Osteocyte (in vitro differentiated cells): ENCODE measurements around the gene ZBTB32. TPM values are rescaled to one million over a fixed set of nuclear protein-coding genes. Genes with fewer than 3 reads are reported as not detected.
A peak's percentile ranks its signal among the peaks of the same experiment; 100 is the strongest.

Experiments used
- DNase-seq: peaks from one replicate; pipeline ENCODE4 v3.0.0; 2021; ENCODE audit warnings: mixed read lengths; ENCODE audit not compliant: unreplicated experiment; ENCODE audit errors: extremely low spot score
- H3K27ac Mint-ChIP-seq: one replicate; pipeline ENCODE4 v1.8.0; 2021; ENCODE audit warnings: mild to moderate bottlenecking, mixed read lengths; ENCODE audit not compliant: unreplicated experiment
- H3K27me3 Mint-ChIP-seq: one replicate; pipeline ENCODE4 v1.8.0; 2021; ENCODE audit warnings: mixed read lengths; ENCODE audit not compliant: unreplicated experiment
- H3K36me3 Mint-ChIP-seq: one replicate; pipeline ENCODE4 v1.8.0; 2021; ENCODE audit warnings: mixed read lengths; ENCODE audit not compliant: unreplicated experiment
- H3K4me1 Mint-ChIP-seq: one replicate; pipeline ENCODE4 v1.8.0; 2021; ENCODE audit warnings: mixed read lengths; ENCODE audit not compliant: unreplicated experiment
- H3K4me3 Mint-ChIP-seq: one replicate; pipeline ENCODE4 v1.8.0; 2021; ENCODE audit warnings: mild to moderate bottlenecking, moderate library complexity, mixed read lengths; ENCODE audit not compliant: unreplicated experiment
- H3K9me3 Mint-ChIP-seq: one replicate; pipeline ENCODE4 v1.8.0; 2021; ENCODE audit warnings: mixed read lengths; ENCODE audit not compliant: unreplicated experiment
- total RNA-seq: library from RNA; stranded (reverse); gene quantifications from 2 replicates; pipeline ENCODE4 v1.2.1, GENCODE V29; 2021
- TF ChIP-seq, protein P1 (sequence below): fragments of 200-600 bp; sonication (generic); IDR thresholded peaks from 2 replicates; pipeline ENCODE4 v1.5.0; 2021; ENCODE audit warnings: antibody characterized with exemption, mild to moderate bottlenecking, moderate library complexity

Gene ZBTB32
- total RNA-seq, 1 donor from 2014 or later: not detected

GRCh38 chr19:35753634-35754369 lies 49.4 kb downstream of the ZBTB32 start:
- DNase-seq: no peak
- TF ChIP-seq, protein P1, sequence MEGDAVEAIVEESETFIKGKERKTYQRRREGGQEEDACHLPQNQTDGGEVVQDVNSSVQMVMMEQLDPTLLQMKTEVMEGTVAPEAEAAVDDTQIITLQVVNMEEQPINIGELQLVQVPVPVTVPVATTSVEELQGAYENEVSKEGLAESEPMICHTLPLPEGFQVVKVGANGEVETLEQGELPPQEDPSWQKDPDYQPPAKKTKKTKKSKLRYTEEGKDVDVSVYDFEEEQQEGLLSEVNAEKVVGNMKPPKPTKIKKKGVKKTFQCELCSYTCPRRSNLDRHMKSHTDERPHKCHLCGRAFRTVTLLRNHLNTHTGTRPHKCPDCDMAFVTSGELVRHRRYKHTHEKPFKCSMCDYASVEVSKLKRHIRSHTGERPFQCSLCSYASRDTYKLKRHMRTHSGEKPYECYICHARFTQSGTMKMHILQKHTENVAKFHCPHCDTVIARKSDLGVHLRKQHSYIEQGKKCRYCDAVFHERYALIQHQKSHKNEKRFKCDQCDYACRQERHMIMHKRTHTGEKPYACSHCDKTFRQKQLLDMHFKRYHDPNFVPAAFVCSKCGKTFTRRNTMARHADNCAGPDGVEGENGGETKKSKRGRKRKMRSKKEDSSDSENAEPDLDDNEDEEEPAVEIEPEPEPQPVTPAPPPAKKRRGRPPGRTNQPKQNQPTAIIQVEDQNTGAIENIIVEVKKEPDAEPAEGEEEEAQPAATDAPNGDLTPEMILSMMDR: no peak
- Mint-ChIP-seq H3K9me3 (no peaks in the 10 kb centered on the region), H3K4me3 (no peak overlapping the region), H3K36me3 (peaks cover 7% of the 10 kb centered on the region), H3K4me1 (peaks cover 30% of the 10 kb centered on the region), H3K27me3 (no peaks in the 10 kb centered on the region), H3K27ac (no peak overlapping the region)

- Mint-ChIP-seq H3K4me1 (peaks cover 31% of the 10 kb centered on the region), H3K27ac (no peak overlapping the region), H3K36me3 (peaks cover 7% of the 10 kb centered on the region), H3K4me3 (no peak overlapping the region), H3K9me3 (no peaks in the 10 kb centered on the region), H3K27me3 (no peaks in the 10 kb centered on the region)
- TF ChIP-seq, protein P1: no peak
- no peak for DNase-seq
Measured at GRCh38 chr19:35754370-35755130, 50.2 kb downstream of the ZBTB32 start.

- no peaks in the 10 kb centered on the region for H3K27me3 Mint-ChIP-seq
- no peak overlapping the region for H3K4me3 Mint-ChIP-seq
- TF ChIP-seq, protein P1: no peak
- peaks cover 7% of the 10 kb centered on the region for H3K36me3 Mint-ChIP-seq
- H3K9me3 Mint-ChIP-seq: no peaks in the 10 kb centered on the region
- H3K4me1 Mint-ChIP-seq: peaks cover 27% of the 10 kb centered on the region
- H3K27ac Mint-ChIP-seq: no peak overlapping the region
- DNase-seq: no peak
Measured at GRCh38 chr19:35755131-35755549, 50.8 kb downstream of the ZBTB32 start.

- Mint-ChIP-seq H3K27ac (peak overlapping the region; percentile 69), H3K36me3 (peaks cover 7% of the 10 kb centered on the region), H3K4me3 (no peak overlapping the region), H3K27me3 (no peaks in the 10 kb centered on the region), H3K4me1 (peaks cover 25% of the 10 kb centered on the region), H3K9me3 (no peaks in the 10 kb centered on the region)
- TF ChIP-seq, protein P1: no peak
- DNase-seq: no peak
Measured at GRCh38 chr19:35755550-35756376, 51.4 kb downstream of the ZBTB32 start.
